Stimulated activated CD8-positive, alpha-beta memory T cell treated with anti-CD3 and anti-CD28 coated beads, Interleukin-12 subunit alpha, Interleukin-12 subunit beta, amount 100 ng/mL, for 24 hours (primary cell): Measurements from ENCODE around the gene CIAPIN1.

ENCODE experiments used
- DNase-seq: peaks from one replicate; pipeline ENCODE4 v3.0.0-alpha.2; 2020; ENCODE audit errors: extremely low read depth

The CIAPIN1 gene

DNA sequence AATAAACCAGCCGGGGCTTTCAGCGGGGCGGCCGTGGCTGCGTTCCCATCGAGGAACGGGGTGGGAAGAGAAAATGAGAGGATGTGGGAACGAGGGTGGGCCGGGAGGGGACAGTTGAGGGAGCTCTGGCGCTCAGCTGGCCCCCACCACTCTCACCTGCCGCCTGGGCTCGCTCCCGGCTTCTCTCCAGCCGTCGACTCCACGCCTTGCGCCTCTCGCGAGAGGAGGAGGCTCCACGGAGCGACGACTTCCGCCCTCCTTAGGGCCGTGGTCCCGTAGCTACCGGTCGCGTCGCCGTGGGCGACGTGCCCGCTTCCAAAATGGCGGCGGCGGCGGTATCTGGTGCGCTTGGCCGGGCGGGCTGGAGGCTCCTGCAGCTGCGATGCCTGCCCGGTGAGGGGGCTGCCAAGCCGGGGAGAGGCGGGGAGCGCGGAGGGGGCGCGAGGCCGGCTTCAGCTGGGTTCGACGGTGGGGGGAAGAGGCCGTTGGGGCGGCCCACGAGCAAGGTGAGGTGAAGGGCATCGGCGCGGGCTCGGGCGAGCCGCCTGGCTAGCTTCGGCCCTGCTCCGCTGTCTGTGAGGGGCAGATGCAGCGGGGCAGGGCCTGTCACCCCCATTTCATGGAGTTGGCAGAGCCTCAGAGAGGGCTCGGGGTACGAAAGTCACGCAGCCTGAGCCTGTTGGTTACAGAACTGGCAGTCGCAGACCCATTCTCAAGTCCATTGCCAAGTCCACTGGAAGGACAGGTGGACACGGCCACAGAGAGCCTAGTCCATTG is at the start of gene CIAPIN1, which contains the start of gene COQ9:
Gene CIAPIN1 (minus strand): TSS at position 200 of the 777 bp plus-strand sequence. CDS start 6,457 bp downstream, outside the sequence.
Gene COQ9 (plus strand): TSS at position 294 of the 777 bp plus-strand sequence. CDS start 27 bp downstream, at position 321.
- peak; percentile 75 for DNase-seq

DNA sequence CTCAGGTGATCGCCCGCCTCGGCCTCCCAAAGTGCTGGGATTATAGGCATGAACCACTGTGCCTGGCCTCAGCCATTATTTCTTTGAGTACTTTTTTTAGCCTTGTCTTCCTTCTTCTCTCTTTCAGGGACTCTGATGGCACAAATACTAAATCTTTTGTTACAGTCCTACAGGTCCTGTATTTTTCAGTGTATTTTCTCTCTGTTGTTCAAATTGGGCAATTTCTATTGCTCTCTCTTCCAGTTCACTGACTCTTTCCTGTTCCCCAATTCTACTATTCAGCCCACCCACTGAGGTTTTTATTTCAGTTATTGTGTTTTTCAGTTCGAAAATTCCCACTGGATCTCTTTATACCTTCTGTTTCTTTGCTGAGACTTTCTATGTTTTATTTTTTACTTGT is 46.6 kb upstream of the CIAPIN1 start:
- DNase-seq = no peak

DNA sequence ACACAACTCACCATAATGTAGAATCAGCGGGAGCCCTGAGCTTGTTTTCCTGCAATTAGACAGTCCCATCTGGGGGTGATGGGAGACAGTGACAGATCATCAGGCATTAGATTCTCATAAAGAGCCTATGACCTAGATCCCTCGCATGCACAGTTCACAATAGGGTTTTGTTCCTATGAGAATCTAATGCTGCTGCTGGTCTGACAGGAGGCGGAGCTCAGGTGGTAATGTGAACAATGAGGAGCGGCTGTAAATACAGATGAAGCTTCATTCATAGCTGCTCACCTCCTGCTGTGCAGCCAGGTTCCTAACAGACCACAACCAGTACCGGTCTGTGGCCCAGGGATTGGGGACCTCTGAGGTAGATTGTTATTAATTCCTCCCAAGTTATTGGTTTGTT is 42.0 kb upstream of the CIAPIN1 start:
- no peak for DNase-seq

DNA sequence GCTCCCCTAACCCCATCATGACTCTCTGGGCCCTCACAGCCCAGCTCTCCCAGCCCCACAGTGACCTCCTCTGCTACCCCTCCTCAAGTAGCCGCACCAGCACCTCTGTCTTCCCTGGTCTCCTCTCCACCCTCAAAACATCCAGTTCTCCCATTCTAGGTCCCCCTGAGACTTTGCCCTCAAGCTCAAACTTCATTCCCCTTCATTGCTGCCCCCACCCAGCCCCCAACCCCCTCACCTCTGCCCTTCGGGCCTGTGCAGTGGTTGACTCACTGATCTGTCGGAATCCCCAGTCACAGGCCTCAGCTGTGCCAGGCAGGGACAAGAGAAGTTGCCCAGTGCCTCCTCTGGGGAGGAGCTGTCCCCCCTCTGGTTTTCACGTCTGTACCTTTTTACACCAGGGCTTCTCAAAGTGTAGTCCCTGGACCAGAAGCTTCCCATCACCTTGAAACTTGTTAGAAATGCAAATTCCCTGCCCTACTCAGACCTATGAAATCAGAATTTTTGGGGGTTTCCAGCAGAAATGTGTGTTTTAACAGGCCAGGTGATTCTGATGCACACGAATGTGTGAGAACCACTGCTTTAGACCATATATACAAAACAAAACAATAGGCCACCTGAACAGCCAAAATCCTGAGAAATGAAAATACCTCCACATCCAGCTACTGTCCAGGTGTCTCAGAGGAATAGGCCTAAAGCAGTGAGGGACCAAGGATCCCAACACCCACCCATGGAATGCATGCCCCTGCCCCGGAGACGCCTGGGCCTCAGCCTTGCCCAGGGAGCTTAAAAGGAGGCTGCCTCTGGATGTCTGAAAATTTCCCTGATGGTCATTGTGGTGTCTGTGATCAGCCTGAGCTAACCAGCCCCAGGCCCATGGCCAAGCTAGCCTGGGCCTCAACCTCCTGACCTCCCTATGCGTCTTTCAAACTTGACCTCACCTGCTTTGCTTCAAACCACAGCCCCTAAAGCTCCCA is 40.0 kb upstream of the CIAPIN1 start:
- DNase-seq = no peak

DNA sequence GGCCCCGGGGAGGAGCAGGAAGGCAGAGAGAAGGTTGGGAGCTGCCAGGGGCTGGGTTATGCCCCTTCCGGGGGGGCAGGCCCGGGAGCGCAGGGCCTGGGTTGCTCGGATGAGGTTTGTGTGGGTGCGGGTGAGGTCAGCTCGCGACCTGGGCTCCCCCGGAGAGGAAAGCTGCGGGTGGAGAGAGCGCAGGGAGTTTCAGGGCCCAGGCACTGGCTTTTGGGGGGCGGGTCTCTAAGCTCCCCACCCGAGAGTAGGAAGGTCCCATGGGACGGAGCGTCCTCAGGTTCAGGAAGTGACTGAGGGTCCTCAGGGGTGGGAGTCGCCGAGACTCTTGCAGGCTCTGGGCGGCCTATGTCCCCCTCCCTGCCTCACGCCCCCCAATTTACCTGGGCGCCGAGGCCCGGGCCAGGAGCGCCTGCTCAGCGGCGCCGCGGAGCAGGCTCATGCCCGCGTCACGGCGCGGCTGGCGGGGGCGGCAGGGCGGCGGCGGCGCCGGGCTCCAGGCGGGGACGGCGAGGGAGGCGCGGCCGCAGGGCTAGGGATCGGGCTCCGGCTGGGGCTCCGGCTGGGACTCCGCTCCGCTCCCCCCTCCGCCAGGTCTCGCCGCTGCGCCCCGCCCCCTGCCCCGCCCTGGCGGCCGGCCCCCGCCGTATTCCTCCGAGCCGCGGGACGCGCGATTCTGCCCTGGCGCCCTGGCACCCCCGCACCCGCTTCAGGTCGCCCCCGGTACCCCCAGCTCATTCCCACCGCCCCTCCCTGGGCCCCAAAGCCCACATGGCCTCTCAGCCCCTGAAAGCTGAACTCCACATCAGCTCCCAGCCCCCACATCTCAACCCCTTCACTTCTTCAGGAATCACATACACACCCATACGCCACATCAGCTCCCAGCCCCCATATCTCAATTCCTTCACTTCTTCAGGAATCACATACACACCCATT is 39.0 kb upstream of the CIAPIN1 start, which contains the start of gene DOK4:
Gene DOK4 (minus strand): TSS at position 578 of the 942 bp plus-strand sequence. CDS start 6,986 bp downstream, outside the sequence.
- DNase-seq = peak; percentile 62

DNA sequence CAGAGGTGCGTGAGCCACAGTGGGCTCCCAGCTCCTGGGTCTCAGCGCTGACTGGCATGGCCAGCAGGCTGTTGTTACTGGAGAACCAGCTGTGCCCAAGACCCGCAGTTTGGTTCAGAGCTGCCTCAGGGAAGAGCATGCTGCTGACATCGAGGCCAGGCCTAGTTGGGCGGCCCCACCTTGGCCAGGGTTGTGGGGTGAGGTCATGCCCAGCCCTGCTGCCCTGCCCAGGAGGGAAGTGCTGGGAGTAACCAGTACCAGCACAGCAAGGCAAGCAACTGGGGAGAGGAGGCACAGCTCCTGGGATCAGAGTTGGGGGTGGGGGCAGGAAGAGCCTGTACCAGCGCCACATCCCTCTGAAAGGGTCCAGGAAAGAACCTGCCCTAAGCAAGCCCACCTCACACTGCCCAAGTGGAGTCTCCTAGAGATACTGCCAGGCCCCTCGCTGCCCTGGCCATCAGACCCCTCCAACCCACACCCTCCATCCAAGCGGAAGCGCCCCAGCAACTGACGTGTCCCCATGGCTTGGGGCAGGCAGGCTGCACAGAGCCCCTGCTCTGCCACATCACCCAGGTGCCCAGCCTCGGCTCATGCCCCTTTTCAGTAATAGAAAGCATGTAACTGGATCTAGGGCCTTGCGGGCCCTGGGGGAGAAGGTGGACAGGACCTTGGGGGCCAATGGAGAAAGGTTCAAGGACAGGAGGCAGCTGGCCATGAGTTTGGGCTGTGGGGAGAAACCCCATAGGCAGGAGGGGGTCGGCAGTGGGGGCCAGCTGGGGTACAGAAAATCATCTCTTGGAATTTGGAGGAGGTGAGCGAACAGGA is 38.1 kb upstream of the CIAPIN1 start:
- DNase-seq = no peak

DNA sequence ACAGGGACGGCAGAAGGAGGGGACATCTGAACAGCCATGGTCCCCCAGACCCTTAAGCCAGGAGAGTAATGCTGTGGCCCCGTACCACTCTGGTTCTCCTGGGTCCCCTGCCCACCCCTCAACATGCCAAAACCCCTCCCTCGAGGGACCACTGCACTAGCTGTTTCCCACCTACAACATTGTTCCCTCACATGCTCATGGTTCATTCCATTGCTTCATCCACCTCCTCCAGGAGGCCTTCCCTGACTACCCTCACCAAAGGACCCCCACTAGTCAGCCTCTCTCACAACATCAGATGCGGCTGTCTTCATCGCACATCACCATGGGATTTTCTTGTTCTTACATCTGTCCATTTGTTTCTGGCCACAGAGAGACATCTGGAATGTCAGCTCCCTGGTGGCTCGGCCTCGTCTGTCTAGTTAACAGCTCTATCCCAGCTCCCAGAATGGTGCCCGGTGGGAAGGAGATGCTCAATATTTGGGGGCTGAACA is 37.4 kb upstream of the CIAPIN1 start:
- no peak for DNase-seq

DNA sequence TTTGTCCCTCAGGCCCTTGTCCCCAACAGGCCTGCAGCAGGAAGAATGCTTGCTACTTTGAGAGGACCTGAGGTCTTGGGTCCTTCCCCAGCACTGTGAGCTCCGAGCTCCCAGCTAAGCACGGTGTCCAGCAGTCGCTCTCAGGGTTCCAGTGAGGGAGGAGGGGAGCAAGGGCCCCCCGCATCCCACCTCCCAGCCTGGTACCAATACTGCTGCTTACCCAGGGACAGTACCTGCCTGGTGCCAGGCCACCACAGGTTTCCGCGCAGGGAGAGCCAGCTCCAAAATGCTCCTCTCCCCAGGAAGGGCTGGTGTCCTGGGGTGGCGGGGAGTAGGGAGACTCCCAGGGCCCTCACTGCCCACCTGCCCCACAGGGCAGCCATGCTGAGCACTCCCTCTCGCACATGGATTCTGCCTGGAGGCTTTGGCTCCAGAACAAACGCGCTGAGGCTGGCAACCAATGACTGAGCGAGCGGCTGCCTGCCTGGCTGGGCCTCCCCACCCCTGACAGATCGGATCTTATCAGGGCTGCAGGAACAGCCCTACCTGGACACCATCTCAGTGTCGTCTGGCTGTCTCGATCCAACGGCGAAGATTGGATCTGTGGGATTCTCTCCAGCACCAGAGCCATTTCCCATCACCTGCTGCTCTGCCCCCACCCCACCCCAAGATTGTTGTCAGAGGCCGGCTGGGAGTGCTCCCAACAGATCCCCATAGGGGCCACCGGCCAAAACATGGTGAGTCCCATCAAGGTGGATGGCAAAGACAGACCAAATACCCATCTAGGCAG is 36.7 kb upstream of the CIAPIN1 start:
- DNase-seq = no peak

DNA sequence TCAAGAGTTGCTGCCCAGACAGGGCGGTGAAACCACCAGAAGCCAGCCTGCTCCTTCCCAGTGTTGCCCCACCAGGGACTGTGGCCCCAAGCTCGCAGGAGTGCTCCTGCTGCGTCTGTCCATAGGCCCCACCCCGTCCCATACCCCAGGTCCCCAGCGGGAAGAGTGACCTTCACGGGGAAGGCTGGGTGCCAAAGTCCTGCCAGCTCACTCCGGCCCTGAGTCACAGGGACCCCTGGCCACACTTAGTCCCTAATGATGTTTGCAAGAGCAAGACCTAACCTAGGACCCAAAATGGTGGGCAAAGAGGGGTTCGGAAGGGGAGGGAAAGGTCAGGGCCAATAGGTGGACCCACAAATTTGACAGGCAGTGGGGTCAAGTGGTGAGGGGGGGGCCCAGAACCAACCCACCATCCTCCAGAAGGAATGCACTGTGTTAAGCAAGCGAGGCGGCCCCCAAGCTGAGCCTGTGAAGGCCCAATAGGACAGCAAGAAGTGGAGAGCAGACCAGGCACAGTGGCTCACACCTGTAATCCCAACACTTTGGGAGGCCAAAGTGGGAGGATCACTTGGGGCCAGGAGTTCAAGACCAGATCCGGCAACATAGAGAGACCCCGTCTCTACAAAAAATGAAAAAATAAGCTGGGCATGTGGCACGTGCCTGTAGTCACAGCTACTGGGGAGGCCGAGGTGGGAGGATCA is 35.8 kb upstream of the CIAPIN1 start:
- no peak for DNase-seq

DNA sequence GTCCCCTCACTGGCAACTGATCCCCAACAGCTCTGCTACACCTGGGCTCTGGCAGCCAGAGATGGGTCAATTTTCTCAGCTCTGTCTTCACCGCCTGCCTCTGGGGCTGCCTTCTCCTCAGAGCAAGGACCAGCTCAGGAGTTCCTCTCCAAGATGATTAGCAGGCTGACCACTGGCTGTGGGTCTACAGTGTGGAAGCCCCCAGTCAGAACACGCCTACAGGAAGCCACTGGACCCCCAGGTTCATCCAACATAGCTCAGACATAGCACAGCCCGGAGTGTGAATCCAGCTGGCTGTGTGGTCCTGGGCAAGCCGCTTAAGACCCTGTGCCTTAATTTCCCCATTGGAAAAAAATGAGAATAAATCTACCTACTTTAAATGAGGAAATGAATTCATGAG is 34.2 kb upstream of the CIAPIN1 start:
- no peak for DNase-seq

DNA sequence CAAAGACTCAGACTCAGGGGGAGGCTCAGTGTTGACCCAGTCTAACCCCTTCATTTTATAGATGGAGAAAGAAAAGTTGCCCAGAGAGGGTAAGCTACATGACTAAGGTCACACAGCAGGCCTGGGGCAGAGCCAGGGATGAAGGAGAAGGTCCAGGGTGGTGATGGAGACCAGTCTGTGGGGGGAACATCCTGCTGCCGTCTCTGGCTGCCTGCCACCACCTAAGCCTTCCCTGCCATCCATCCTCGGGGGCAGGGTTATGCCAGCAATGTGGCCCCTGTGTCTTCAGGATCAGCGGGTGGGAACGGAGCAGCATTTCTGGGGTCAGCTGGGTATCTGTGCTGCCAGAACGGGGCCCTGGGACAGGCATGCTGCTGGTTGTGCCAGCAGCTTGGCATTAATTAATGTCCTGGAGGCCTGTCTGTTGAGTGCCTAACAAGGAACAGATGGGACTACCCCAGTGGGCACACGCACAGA is 33.6 kb upstream of the CIAPIN1 start:
- DNase-seq = no peak

DNA sequence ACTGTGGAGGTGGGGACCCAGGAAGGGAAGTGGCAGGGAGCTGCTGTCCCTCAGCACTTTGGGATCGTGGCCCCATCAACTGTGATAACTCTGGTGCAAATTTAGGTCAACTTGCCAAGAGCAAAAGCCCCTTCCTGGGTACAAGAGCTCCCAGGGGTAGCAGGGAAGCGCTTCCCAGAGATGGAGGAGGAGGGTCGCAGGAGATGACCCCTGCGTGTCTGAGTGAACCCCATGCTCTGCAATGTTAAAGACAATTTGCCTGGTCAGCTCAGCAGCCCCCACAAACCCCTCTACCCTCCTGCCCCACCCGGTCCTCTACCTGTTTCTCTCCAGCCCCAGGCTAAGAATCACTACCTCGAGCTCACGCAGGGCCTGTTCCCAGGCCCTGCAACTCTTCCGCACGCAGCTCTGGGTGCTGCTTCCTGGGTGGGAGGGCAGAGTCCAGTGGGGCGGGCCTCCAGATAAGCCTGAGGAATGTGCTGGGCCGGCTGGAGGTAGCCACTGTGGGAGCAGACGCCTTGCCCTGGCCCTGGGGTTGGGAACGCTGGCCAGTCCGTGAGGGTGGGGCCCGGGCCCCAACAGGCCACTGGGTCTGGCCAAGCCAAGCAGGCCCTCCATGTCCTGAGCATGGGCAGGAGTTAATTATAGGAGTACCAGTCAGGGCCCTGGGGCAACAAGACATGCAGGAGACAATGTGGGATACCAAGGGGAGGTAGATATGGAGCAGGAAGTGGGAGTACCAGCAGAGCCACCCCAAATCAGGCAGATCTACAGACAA is 33.0 kb upstream of the CIAPIN1 start:
- DNase-seq = no peak

DNA sequence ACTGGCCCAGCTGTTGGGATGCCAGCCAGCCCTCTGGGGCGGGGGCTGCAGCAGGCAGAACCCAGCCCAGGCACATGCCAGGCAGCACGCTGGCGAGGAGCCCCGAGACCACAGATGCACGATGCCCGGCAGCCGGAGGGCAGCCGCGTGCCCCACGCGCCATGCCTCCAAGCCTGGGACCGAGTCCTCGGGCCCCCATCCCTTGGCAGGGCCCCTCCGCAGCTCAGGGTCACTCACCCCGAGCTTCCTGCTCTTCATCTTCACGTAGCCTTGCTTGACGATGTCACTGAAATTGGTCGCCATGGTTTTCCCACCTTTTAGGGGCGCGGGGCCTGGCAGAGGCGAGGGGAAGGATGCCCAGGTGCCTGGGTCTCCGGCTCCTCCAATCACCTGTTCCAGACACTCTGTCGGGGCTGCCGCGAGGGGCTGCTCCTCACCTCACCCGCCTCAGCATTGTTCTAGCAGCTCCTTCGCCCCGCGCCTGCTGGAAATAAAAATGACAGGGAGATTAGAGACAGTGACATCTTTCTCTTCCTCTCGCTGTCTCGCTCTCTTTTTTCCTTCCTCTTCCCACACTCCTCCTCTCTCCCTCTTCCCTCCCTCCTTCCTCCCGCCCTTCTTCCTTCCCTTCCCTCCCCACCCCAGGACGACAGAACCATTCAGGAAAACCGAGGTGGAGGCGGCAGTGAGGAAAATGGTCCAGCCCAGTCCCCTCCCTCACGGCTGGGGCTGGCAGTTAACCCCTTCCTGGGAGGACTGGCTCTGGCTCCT is 32.2 kb upstream of the CIAPIN1 start:
- DNase-seq = no peak

DNA sequence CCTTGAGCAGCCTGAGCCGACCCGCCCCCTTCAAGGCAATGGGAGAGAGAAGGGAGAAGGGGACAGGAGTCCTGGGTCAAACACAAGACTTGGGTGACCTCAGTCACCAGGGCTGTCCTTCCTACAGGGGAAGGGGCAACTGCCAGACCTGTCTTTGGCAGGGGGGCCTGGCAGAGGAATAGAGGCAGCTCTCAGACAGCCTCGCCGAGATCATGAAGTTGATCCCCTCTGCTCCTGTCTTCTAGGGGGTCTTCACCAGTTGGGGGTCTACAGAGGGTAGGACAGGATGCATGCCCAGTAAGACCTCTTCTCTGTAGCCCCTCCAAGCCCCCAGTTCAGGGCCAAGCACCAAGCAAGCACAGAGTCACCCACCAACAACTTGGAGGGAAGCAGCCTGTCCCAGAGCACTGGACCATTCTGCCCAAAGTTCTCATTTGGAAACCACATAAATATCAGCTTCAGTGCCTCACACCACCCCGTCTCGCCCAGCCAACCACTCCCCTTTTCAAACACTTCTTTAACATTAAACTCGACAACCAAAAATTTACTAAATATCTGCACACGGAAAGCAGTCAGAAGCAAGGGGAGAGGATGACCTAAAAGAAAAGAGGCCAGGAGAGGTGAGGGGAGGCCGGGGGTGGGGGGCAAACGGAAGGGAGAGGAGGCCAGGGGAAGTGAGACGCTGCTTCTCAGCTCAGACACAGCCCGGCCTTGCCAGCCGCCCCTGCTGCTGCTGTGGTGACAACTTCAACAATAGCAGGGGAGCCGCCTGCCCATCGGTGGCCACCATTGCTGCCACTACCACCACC is 31.4 kb upstream of the CIAPIN1 start:
- no peak for DNase-seq

DNA sequence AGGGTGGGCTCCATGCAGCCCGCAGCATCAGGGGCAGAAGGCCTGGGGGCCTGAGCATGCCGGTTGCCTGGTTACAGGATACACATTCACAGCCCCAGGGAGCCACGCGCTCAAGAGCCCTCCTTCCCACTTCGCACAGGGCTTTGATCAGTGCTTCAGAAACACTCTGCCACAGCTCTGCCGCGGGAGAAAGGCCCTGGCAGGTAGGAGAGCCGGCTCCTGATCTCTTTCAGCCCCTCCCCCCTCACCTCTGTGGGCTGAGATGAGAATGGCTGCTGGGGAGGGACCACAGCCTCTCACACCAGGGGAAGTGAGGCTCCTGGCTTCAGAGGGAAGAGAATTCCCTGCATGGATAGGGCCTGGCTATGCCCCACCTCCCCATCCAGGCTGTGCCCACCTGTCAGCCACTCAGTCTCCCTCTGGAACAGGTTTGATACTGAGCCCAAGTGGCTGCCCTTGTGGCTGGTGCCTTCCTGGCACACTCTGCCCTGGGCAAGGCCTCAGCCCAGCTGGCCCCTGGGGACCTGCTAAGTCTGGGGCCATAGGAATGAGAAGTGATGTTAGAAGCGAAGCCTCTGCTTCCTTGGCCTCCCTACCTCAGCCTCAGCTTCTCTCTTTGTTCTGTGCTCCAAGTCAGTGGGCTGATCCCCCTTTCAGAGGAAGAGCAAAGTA is 30.5 kb upstream of the CIAPIN1 start:
- no peak for DNase-seq
